ENCODE data around the gene SLCO1C1.

DNA sequence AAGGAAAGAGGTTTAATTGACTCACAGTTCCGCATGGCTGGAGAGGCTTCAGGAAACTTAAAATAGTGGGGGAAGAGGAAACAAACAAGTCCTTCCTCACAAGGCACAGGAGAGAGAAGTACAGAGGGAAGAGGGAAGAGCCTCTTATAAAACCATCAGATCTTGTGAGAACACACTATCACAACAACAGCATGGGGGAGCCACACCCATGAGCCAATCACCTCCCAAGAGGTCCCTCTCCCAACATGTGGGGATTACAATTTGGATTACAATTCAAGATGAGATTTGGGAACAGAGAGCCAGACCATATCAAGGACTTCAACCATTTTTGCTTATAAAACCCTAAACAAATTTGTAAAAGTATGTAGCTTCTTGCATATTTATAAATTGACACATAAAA lies 45.8 kb downstream of the SLCO1C1 start:
- TF ChIP-seq, protein P1, sequence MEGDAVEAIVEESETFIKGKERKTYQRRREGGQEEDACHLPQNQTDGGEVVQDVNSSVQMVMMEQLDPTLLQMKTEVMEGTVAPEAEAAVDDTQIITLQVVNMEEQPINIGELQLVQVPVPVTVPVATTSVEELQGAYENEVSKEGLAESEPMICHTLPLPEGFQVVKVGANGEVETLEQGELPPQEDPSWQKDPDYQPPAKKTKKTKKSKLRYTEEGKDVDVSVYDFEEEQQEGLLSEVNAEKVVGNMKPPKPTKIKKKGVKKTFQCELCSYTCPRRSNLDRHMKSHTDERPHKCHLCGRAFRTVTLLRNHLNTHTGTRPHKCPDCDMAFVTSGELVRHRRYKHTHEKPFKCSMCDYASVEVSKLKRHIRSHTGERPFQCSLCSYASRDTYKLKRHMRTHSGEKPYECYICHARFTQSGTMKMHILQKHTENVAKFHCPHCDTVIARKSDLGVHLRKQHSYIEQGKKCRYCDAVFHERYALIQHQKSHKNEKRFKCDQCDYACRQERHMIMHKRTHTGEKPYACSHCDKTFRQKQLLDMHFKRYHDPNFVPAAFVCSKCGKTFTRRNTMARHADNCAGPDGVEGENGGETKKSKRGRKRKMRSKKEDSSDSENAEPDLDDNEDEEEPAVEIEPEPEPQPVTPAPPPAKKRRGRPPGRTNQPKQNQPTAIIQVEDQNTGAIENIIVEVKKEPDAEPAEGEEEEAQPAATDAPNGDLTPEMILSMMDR (IDR thresholded peaks at IDR 0.05), result no peak
- TF ChIP-seq EZH2phosphoT487 (IDR thresholded peaks at IDR 0.05), result no peak
